Measurements from ENCODE around the gene PAPLN. TPM values are rescaled to one million over a fixed set of nuclear protein-coding genes. Genes with fewer than 3 reads are reported as not detected.

The PAPLN gene
- total and polyA plus RNA-seq, 2 of the 8 experiments (the other 6 are each of a cell fraction or from before 2014, with no cell fraction given) = 14.8 to 25.6 TPM

- TF ChIP-seq CHD7 (IDR thresholded peaks at IDR 0.05; ENCODE audit: insufficient replicate concordance, low read length) (no peak), CBX5 (IDR thresholded peaks at IDR 0.05; ENCODE audit: low read depth, low read length) (no peak), GTF2F1 (IDR thresholded peaks at IDR 0.05; ENCODE audit: borderline replicate concordance, low read depth, low read length) (no peak), ZNF274 (IDR thresholded peaks at IDR 0.05; ENCODE audit: borderline replicate concordance, extremely low read depth, low read length) (no peak), CBX8 (IDR thresholded peaks at IDR 0.05; ENCODE audit: borderline replicate concordance, low read depth, low read length) (no peak), ASH2L (IDR thresholded peaks at IDR 0.05; ENCODE audit: low read length) (peak; percentile 61), CTCF (IDR thresholded peaks at IDR 0.05; ENCODE audit: control extremely low read depth in 1 of 3, insufficient read depth in 1 of 3, low read depth in 1 of 3, low read length in 3 of 3) (peak; percentile 12 to 75 (median 59))
Observed at GRCh38 chr14:73283608-73284379, 46.5 kb downstream of the PAPLN start (continued).

Data from H1 (cell line).